GM19324 (cell line): ENCODE measurements around the gene DPCD.
"Not testable (repeated sequence)": the region's sequence is repeated elsewhere in the genome, so short reads cannot be mapped to it uniquely, and the experiment has no call there.

Experiments used
- ATAC-seq: cut with Tn5 transposase; IDR thresholded peaks from one replicate; pipeline ENCODE4 v1.9.1; 2021; ENCODE audit warnings: mild to moderate bottlenecking, moderate library complexity; ENCODE audit not compliant: unreplicated experiment, low FRiP score

DPCD gene

GRCh38 chr10:101617102-101617823 lies 29.1 kb downstream of the DPCD start:
- no peak for ATAC-seq

- ATAC-seq = no peak
Observed at GRCh38 chr10:101617824-101618568, 29.9 kb downstream of the DPCD start.

- ATAC-seq = no peak
Observed at GRCh38 chr10:101618871-101619270, 30.8 kb downstream of the DPCD start.

DNA sequence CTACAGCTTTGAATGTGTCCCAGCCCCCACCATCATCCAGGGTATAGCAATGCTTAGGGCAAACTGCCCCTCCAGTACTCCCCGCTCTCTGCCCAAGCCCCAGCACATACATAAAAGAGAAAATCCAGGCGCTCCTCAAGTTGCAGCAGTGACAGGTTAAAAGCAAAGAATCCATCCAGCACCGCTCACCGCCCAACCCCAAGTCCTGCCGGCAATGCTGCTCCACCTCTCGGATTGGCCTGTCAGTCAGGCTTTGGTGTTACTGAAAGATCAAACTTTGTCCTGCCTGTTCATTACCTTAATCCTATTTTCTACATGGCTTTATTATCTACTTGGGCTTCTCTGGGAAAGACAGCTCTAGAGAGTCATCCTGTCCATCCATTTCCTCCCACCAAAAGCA lies 31.9 kb downstream of the DPCD start:
- no peak for ATAC-seq

- no peak for ATAC-seq
Observed at GRCh38 chr10:101623528-101623927, 35.4 kb downstream of the DPCD start.

DNA sequence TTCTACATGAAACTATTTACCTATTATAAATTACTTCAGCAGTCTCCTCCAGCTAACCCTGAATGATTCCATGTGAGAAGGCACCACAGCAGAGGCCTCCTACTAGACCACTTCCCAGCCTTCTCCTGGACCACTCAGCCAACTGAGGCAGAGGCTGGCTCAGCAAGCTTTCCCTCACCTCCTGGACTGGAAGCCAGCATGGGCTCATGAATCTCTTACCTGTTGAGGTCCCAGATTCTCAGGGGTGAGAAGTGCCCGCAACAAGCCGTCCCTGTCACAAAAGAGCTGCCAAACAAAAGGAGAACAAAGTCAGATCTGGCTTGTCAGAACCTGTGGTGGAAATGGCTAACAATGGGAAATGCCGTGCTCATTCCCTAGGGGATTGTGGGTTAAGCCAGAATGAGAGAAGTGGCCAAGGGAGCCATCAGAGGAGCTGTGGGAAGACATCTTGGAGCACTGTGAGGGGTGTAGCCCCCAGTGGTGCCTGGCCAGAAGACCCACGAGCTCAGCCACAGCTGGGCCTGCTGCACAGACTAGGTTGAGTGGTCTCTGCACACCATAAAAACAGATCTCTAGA lies 36.5 kb downstream of the DPCD start:
- ATAC-seq = no peak

- no peak for ATAC-seq
Observed at GRCh38 chr10:101625821-101626412, 37.8 kb downstream of the DPCD start.

DNA sequence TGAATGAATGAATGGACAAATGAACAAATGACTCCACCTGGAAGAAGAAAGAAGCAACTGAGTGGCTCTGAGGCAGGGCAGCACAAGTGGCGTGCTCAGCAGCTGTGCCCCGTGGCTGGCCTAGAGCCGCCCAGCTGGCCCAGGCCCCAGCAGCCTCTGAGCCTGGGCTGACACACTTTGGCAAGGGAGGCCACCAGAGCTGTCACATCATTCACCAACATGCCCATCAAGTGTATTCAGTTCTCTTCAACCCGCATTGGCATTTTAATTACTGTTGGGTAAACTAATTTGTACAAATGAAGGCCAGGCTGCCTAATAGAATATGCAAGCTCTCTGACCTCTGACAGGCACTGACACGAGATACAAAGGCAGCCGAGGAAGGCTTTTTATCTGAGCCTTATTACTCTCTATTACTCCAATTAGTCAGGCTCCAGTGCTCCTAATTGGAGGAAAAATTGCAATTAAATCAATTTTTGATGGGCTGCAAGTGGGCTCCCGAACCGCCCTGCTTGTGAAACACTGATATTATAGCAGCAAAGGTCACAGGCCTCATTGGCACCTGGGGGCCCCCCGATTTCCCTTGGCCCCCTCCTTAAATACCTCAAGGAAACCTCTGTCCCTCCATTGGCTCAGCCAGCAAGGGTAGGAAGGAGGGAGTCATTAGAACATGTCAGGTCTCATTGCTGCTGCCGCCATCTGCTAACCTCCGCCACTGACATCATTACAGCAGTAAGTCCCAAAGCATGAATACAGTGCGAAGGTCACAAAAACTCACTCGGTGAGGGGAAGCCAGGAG lies 41.9 kb downstream of the DPCD start:
- ATAC-seq = no peak

GRCh38 chr10:101630633-101630920 lies 42.5 kb downstream of the DPCD start:
- ATAC-seq = no peak

DNA sequence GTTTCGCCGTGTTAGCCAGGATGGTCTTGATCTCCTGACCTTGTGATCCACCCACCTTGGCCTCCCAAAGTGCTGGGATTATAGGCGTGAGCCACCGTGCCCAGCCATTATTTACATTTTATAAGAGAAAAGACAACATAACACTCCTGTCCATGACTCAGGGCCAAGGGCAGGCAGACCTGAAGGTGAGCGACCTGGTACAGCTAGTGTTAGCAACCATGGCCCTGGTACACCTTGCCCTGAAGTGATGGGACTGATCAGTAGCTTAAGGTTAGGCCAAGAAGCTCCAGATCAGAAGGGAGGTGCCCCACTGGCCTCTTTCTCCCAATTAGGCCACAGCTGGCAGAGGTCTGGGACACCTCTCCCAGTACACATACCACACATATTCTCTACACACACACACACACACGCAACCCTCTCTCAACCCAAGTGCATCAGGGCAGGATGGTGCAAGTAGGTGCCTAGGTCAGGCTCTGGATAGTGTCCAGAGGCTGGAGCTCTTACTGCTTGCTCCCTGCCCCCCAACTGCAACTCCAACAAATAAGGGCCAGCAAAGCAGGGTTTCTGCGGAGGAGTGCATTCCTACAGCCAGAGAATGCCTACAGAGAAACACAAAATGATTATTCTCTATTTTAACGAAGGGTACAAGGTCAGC lies 43.8 kb downstream of the DPCD start:
- no peak for ATAC-seq

DNA sequence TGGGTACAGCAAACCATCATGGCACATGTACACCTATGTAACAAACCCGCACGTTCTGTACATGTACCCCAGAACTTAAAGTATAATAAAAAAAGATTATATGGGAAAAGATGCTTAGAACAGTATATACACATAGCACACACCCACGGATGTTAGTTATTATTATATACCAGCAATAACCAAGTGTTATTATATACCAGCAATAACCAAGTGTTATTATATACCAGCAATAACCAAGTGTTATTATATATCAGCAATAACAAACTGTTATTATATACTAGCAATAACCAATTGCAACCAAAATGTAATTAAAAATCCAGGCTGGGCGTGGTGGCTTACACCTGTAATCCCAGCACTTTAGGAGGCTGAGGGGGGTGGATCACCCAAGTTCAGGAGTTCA lies 45.4 kb downstream of the DPCD start:
- not testable (repeated sequence) for ATAC-seq

DNA sequence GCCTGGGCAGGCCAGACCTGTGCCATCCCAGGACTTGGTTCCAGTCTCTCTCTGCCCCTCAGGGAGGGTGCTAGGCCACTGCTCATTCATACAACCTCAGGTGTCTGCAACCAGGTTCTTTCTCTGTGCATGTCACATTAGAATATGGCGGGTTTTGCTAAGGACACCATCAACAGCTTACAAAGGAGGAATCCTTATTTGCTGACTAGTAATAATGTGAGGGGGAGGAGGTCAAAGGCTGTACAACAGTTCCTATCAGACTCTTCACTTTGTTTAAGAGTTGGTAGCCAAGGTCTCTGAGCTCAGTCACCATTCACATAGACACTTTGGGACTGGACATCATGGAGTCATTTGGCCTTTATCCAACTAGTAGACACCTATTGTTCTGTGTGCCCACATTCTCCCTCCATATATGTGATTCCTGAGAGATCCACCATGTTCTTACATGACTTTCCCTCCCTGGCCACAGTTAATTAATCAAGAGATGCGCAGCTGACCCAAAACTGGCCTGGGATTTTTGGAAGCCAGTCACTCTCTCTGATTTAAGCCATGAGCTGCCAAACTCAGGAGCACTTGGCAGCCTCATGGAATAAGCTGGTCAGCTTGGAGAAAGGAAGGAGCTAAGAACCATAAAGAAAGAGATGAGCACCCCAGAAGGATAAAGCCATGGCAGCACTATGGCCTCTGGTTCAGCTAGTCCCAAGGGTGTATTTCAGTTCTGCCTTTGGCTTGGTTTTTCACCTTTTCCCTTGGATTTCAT lies 51.2 kb downstream of the DPCD start:
- ATAC-seq = no peak

DNA sequence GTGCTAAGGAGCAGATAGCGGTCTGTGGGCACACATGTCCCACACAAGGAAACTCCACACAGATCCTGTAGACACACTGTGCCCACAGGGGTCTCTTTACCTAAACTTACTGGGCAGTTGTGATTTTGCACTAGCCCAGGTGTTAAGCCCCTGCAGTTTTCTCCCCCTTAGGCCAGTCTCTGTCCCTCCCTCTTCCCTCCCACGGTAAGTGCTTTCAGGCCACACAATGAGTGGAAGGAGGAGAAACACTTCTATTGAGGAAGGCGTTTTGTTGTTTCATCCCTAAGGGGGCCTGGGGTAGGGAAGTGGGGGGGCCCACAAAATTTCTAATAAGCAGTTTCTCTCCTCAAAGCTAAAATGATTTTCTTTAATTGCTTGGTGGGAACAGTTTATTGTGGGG lies 55.4 kb downstream of the DPCD start:
- no peak for ATAC-seq

DNA sequence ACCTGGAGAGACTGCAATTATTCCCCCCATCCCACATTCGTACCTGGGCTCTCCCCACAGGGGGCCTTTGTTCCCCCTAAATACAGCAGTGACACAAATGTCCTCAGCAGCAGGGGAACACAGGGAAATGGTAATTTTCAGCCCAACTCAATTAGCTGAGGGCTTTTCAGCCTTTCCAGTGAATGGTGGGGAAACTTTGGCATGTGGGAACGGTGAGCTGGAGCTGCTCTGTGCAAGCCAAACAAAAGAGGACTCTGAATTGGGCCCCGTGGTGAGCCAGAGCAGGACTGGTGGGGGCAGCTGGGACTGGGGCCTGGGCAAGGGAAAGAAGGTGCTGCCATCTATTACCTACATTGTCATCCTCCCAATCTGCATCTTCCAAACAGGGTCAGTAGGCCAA lies 55.9 kb downstream of the DPCD start:
- no peak for ATAC-seq

GRCh38 chr10:101645659-101646058 lies 57.5 kb downstream of the DPCD start:
- ATAC-seq = no peak

GRCh38 chr10:101646364-101646763 lies 58.2 kb downstream of the DPCD start:
- ATAC-seq = no peak

- no peak for ATAC-seq
Observed at GRCh38 chr10:101647255-101647654, 59.1 kb downstream of the DPCD start.

DNA sequence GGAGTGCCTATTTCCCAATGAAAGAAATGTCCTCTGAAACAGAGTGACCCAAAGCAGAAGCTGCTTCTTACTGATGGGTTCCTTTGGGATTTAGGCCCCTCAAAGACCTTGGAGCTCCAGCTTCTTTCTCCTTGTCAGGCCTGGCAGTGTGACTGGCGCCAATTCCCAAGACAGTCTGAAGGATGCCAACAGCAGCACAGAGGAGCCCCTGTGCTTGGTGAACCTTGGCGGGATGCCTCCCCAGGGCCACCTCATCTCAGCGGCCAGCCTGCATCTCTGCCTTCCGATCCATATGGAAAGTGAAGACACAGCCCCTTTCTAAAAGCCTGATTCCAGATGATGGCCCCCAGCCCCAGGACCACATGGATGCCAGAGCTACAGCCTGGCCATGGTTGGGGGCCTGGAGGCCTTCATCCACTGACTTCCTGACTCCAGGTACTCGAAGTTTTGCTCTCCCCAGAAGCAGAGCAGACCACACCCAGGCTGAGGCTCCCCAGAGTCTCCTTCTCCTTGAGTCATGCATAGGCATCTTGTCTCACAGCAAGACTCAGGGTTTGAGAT lies 61.5 kb downstream of the DPCD start:
- ATAC-seq = no peak

- ATAC-seq = no peak
Observed at GRCh38 chr10:101650863-101651262, 62.7 kb downstream of the DPCD start.
